IMR-90 (cell line): ENCODE measurements around the gene RFXANK.

ENCODE experiments used
- BHLHE40 ChIP-seq: fragments of 150-350 bp; IDR thresholded peaks from 2 replicates; pipeline ENCODE4 v1.6.1; 2016; ENCODE audit warnings: mild to moderate bottlenecking, low read depth, low read length
- CEBPB ChIP-seq: IDR thresholded peaks from 2 replicates; pipeline ENCODE4 v1.6.1; 2012; ENCODE audit warnings: low read depth, low read length, improper control_type of control experiment
- CHD1 ChIP-seq: IDR thresholded peaks from 2 replicates; pipeline ENCODE4 v1.6.1; 2012; ENCODE audit warnings: low read depth, low read length, improper control_type of control experiment
- CTCF ChIP-seq: conservative IDR thresholded peaks from 2 replicates; pipeline ENCODE4 v1.5.1; 2012; ENCODE audit warnings: mild to moderate bottlenecking, low read depth, low read length, improper control_type of control experiment
- ELK1 ChIP-seq: fragments of 150-350 bp; IDR thresholded peaks from 2 replicates; pipeline ENCODE4 v1.6.1; 2016; ENCODE audit warnings: low read depth, mild to moderate bottlenecking, low read length, moderate library complexity, borderline replicate concordance
- FOS ChIP-seq: fragments of 150-350 bp; IDR thresholded peaks from 2 replicates; pipeline ENCODE4 v1.6.1; 2016; ENCODE audit warnings: low read depth, low read length
- MAFK ChIP-seq: IDR thresholded peaks from 2 replicates; pipeline ENCODE4 v1.6.1; 2012; ENCODE audit warnings: low read depth, low read length, improper control_type of control experiment
- MXI1 ChIP-seq: IDR thresholded peaks from 2 replicates; pipeline ENCODE4 v1.6.1; 2012; ENCODE audit warnings: low read depth, mild to moderate bottlenecking, low read length, moderate library complexity, borderline replicate concordance
- NFE2L2 ChIP-seq: fragments of 150-350 bp; IDR thresholded peaks from 2 replicates; pipeline ENCODE4 v1.6.1; 2016; ENCODE audit warnings: low read depth, mild to moderate bottlenecking, low read length
- POLR2A ChIP-seq: IDR thresholded peaks from 2 replicates; pipeline ENCODE4 v1.6.1; 2012; ENCODE audit warnings: mild to moderate bottlenecking, low read depth, low read length
- RAD21 ChIP-seq: IDR thresholded peaks from 2 replicates; pipeline ENCODE4 v1.6.1; 2012; ENCODE audit warnings: low read length, improper control_type of control experiment
- RCOR1 ChIP-seq: IDR thresholded peaks from 2 replicates; pipeline ENCODE4 v1.6.1; 2012; ENCODE audit warnings: mild to moderate bottlenecking, low read length, improper control_type of control experiment; ENCODE audit not compliant: insufficient replicate concordance
- SMC3 ChIP-seq: fragments of 150-350 bp; IDR thresholded peaks from 2 replicates; pipeline ENCODE4 v1.6.1; 2016; ENCODE audit warnings: low read depth, mild to moderate bottlenecking, antibody characterized with exemption, low read length, moderate library complexity
- USF2 ChIP-seq: fragments of 150-350 bp; IDR thresholded peaks from 2 replicates; pipeline ENCODE4 v1.6.1; 2017; ENCODE audit warnings: mild to moderate bottlenecking, antibody characterized with exemption, low read length, low read depth

DNA sequence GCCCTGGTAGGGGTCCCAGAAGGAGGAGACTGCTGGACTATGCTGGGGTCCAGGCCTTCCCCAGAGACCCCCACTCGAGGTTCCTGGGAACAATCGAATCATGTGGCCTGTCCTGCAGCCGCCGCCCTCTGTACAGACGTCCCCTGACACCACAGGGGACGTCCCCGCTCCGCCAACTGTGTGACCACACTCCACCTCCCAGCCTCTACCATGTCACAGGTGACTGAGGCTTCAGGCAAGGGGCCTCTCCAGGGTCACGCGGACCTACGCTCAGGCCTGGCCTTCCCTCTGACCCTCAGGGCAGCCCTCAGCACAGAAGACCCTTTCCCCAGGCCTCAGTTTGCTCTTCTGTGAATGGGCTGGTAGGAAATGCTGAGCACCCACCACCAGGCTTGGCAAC, 40.6 kb upstream of the RFXANK start:
- TF ChIP-seq USF2 = no peak
- no peak for TF ChIP-seq CEBPB
- no peak for TF ChIP-seq CTCF
- no peak for TF ChIP-seq POLR2A
- TF ChIP-seq RAD21 = no peak
- no peak for TF ChIP-seq RCOR1
- no peak for TF ChIP-seq MAFK
- TF ChIP-seq SMC3 = no peak
- TF ChIP-seq FOS = no peak
- TF ChIP-seq MXI1 = no peak
- TF ChIP-seq BHLHE40 = no peak
- no peak for TF ChIP-seq NFE2L2
- no peak for TF ChIP-seq ELK1
- no peak for TF ChIP-seq CHD1
